ENCODE results near the gene KNDC1.

- TF ChIP-seq CTCF (IDR thresholded peaks at IDR 0.05): no peak
- TF ChIP-seq POLR2A (IDR thresholded peaks at IDR 0.05): no peak
Observed at GRCh38 chr10:133202778-133203651, 43.0 kb downstream of the KNDC1 start.
